Fibroblast of peridontal ligament (primary cell): ENCODE measurements around the gene RHOH.

ENCODE experiments used
- DNase-seq: peaks from one replicate; pipeline ENCODE4 v3.0.0-alpha.2; 2010; ENCODE audit errors: extremely low read depth

RHOH gene

GRCh38 chr4:40187386-40187906, 9.4 kb upstream of the RHOH start:
- no peak for DNase-seq

- no peak for DNase-seq
These were observed 6.8 kb upstream of the RHOH start for GRCh38 chr4:40190019-40190418.

GRCh38 chr4:40190465-40190864, 6.4 kb upstream of the RHOH start:
- no peak for DNase-seq

GRCh38 chr4:40190880-40191815, 5.7 kb upstream of the RHOH start:
- no peak for DNase-seq

- DNase-seq: no peak
These were observed 4.5 kb upstream of the RHOH start for GRCh38 chr4:40192114-40193015.

- no peak for DNase-seq
These were observed 3.7 kb upstream of the RHOH start for GRCh38 chr4:40193016-40193571.

GRCh38 chr4:40193578-40193977, 3.3 kb upstream of the RHOH start:
- no peak for DNase-seq

GRCh38 chr4:40194602-40195161, 2.1 kb upstream of the RHOH start:
- DNase-seq: peak; percentile 35

GRCh38 chr4:40195182-40196177, 1.4 kb upstream of the RHOH start:
- DNase-seq: no peak

GRCh38 chr4:40196272-40196671, 559 bp upstream of the RHOH start:
- no peak for DNase-seq

GRCh38 chr4:40197879-40198689, 1.3 kb downstream of the RHOH start:
- no peak for DNase-seq

GRCh38 chr4:40199179-40199670, 2.4 kb downstream of the RHOH start:
- no peak for DNase-seq

GRCh38 chr4:40199999-40200874, 3.4 kb downstream of the RHOH start:
- DNase-seq: no peak

GRCh38 chr4:40200875-40201801, 4.3 kb downstream of the RHOH start:
- peak; percentile 43 for DNase-seq

- no peak for DNase-seq
These were observed 5.1 kb downstream of the RHOH start for GRCh38 chr4:40201898-40202297.

- DNase-seq: no peak
These were observed 5.6 kb downstream of the RHOH start for GRCh38 chr4:40202474-40202873.
